Endothelial cell (in vitro differentiated cells): Measurements from ENCODE around the gene RMC1. TPM values are rescaled to one million over a fixed set of nuclear protein-coding genes. Genes with fewer than 3 reads are reported as not detected.
"Not testable (repeated sequence)": the region's sequence is repeated elsewhere in the genome, so short reads cannot be mapped to it uniquely, and the experiment has no call there.

Experiments
- DNase-seq: peaks from one replicate; pipeline ENCODE4 v3.0.0; 2021; ENCODE audit warnings: low spot score
- H3K27ac Mint-ChIP-seq: one replicate; pipeline ENCODE4 v1.8.0; 2021; ENCODE audit warnings: mixed read lengths, inconsistent platforms; ENCODE audit not compliant: unreplicated experiment
- H3K27me3 Mint-ChIP-seq: one replicate; pipeline ENCODE4 v1.8.0; 2021; ENCODE audit warnings: mild to moderate bottlenecking, moderate library complexity, mixed read lengths, inconsistent platforms; ENCODE audit not compliant: unreplicated experiment
- H3K36me3 Mint-ChIP-seq: one replicate; pipeline ENCODE4 v1.8.0; 2021; ENCODE audit warnings: mild to moderate bottlenecking, low read depth, mixed read lengths, inconsistent platforms; ENCODE audit not compliant: unreplicated experiment
- H3K4me1 Mint-ChIP-seq: one replicate; pipeline ENCODE4 v1.8.0; 2021; ENCODE audit warnings: mild to moderate bottlenecking, mixed read lengths, inconsistent platforms; ENCODE audit not compliant: unreplicated experiment
- H3K4me3 Mint-ChIP-seq: one replicate; pipeline ENCODE4 v1.8.0; 2021; ENCODE audit warnings: mild to moderate bottlenecking, mixed read lengths, inconsistent platforms; ENCODE audit not compliant: unreplicated experiment
- H3K9me3 Mint-ChIP-seq: one replicate; pipeline ENCODE4 v1.8.0; 2021; ENCODE audit warnings: mixed read lengths, inconsistent platforms; ENCODE audit not compliant: unreplicated experiment
- total RNA-seq: library from RNA; stranded (reverse); fragmentation: NEBNext Ultra II Directional; extraction: Animal tissue kit (Norgen Biotek cat#: 25700); gene quantifications from one replicate; pipeline ENCODE4 v1.2.1, GENCODE V29; 2021; ENCODE audit not compliant: unreplicated experiment
- TF ChIP-seq, protein P1 (sequence below): fragments of 200-600 bp; sonication (generic); IDR thresholded peaks from one replicate; pipeline ENCODE4 v1.5.0; 2021; ENCODE audit warnings: antibody characterized with exemption; ENCODE audit not compliant: unreplicated experiment

Gene RMC1
- total RNA-seq, 1 donor from 2014 or later = 11.7 TPM

DNA sequence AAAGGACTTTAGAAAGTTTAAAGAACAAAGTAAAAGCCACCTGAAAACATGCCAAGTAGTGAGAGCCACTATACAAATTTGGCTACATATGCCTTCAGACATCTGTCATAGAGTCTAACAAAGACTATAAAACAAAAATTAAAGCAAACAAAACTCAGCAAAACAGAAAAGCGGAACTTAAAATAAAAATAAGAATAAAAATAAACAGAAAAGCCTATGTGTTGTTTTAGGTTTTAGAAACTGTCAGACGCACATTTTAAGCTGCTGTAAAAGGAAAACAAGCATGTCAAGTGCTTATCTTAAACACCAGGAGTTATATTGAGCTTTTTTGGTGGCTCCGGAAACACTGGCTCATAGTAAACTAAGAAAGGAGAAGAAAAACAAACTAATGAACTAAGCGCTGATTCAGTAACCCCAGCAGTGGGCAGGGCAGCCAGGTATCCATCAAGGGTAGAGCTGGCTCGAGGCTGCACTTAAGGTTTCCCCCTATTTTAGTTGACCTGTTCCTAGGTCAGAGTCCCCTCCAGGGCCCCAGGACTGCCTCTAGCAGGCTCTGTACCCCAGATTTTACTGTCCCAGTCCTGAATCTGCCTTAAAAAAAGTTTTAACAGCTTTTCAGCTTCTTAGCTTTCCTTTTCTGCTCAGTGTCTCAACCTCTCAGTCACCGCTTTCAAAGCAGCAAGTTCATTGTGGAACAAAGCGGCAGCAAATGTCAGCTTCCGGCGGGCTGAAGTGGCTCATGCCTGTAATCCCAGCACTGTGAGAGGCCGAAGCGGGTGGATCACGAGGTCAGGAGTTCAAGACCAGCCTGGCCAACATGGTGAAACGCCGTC, 15.4 kb upstream of the RMC1 start:
- TF ChIP-seq, protein P1, sequence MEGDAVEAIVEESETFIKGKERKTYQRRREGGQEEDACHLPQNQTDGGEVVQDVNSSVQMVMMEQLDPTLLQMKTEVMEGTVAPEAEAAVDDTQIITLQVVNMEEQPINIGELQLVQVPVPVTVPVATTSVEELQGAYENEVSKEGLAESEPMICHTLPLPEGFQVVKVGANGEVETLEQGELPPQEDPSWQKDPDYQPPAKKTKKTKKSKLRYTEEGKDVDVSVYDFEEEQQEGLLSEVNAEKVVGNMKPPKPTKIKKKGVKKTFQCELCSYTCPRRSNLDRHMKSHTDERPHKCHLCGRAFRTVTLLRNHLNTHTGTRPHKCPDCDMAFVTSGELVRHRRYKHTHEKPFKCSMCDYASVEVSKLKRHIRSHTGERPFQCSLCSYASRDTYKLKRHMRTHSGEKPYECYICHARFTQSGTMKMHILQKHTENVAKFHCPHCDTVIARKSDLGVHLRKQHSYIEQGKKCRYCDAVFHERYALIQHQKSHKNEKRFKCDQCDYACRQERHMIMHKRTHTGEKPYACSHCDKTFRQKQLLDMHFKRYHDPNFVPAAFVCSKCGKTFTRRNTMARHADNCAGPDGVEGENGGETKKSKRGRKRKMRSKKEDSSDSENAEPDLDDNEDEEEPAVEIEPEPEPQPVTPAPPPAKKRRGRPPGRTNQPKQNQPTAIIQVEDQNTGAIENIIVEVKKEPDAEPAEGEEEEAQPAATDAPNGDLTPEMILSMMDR = no peak
- no peaks in the 10 kb centered on the region for H3K9me3 Mint-ChIP-seq
- H3K4me1 Mint-ChIP-seq = peaks cover 12% of the 10 kb centered on the region
- H3K4me3 Mint-ChIP-seq = no peak overlapping the region
- DNase-seq = no peak
- no peak overlapping the region for H3K27ac Mint-ChIP-seq
- no peaks in the 10 kb centered on the region for H3K36me3 Mint-ChIP-seq
- H3K27me3 Mint-ChIP-seq = peaks cover 2% of the 10 kb centered on the region

DNA sequence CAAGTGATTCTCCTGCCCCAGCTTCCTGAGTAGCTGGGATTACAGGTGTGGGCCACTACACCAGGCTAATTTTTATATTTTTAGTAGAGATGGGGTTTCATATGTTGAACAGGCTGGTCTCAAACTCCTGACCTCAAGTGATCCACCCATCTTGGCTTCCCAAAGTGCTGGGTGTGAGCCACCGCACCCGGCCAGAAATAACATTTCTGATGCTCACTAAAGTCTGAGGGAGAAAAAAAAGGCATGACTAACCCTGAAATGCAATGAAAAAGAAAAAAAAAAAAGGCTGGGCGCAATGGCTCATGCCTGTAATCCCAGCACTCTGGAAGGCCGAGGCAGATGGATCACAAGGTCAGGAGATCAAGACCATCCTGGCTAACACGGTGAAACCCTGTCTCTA, 13.7 kb upstream of the RMC1 start:
- not testable (repeated sequence) for H3K27ac Mint-ChIP-seq, H3K9me3 Mint-ChIP-seq, H3K4me1 Mint-ChIP-seq, H3K4me3 Mint-ChIP-seq, H3K27me3 Mint-ChIP-seq, H3K36me3 Mint-ChIP-seq, DNase-seq

DNA sequence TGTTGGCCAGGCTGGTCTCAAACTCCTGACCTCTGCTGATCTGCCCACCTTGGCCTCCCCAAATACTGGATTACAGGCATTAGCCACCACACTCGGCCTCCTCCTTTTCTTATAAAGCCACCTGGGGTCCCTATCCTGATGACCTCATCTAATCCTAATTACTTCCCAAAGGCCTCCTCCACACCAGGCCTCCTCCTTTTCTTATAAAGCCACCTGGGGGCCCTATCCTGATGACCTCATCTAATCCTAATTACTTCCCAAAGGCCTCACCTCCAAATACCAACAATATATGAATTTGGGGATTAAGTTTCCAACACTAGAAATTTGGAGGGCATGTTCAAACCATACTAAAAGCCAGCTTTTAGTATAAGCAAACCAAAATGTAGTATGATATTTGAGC, 9.7 kb upstream of the RMC1 start:
- Mint-ChIP-seq H3K9me3 (no peaks in the 10 kb centered on the region), H3K4me3 (no peak overlapping the region), H3K4me1 (peaks cover 2% of the 10 kb centered on the region), H3K27me3 (peaks cover 2% of the 10 kb centered on the region), H3K36me3 (no peaks in the 10 kb centered on the region), H3K27ac (no peak overlapping the region)
- TF ChIP-seq, protein P1 = no peak
- no peak for DNase-seq

DNA sequence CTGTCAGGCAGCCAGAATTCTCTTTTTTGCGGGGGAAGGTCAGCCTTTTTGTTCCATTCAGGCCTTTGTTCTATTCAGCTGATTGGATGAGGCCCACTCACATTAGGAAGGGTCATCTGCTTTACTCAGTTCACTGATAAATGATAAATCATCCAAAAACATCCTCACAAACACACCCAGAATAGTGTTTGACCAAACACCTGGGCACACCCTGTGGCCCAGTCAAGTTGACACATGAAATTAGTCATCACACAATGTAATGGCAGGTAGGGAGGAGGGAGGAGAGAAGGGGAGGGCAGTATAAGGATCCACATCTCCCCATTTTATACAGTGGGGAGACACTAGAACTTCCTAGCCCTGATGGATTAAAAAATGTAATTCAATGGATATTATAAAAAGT, 8.3 kb upstream of the RMC1 start:
- H3K4me3 Mint-ChIP-seq = no peak overlapping the region
- H3K9me3 Mint-ChIP-seq = no peaks in the 10 kb centered on the region
- peaks cover 2% of the 10 kb centered on the region for H3K27me3 Mint-ChIP-seq
- no peak for DNase-seq
- H3K36me3 Mint-ChIP-seq = no peaks in the 10 kb centered on the region
- H3K27ac Mint-ChIP-seq = no peak overlapping the region
- H3K4me1 Mint-ChIP-seq = peaks cover 2% of the 10 kb centered on the region
- TF ChIP-seq, protein P1 = no peak

DNA sequence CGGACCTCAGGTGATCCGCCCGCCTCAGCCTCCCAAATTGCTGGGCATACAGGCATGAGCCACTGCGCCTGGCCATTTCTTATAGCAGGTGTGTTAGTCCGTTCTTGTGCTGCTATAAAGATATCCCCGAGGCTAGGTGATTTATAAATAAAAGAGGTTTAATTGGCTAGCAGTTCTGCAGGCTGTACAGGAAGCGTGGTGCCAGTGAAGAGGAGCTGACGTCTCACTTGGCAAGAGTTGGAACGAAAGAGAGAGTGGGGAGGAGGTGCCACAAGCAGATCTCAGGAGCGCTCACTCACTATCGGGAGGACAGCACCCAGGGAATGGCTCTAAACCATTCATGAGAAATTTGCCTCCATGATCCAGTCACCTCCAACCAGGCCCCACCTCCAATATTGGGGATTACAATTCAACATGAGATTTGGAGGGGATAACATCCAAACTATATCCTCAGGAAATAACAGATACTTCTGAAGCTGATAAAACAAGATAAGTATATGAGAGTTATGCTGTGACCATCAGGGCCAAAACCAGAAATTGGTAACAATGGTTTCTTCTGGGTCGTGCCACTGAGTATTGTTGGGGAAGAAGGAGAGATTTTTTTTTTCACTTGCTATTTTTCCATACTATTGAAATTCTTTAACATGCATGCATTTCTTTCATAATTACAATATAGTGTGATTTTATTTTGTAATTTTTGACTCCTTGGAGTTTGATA, 7.4 kb upstream of the RMC1 start:
- H3K27me3 Mint-ChIP-seq = peaks cover 5% of the 10 kb centered on the region
- no peaks in the 10 kb centered on the region for H3K36me3 Mint-ChIP-seq
- H3K27ac Mint-ChIP-seq = no peak overlapping the region
- peaks cover 2% of the 10 kb centered on the region for H3K4me1 Mint-ChIP-seq
- TF ChIP-seq, protein P1 = no peak
- no peaks in the 10 kb centered on the region for H3K9me3 Mint-ChIP-seq
- no peak for DNase-seq
- H3K4me3 Mint-ChIP-seq = no peak overlapping the region
